ENCODE data around the gene GAB1.

- TF ChIP-seq CTCF (IDR thresholded peaks at IDR 0.05; ENCODE audit: low read depth, low read length, missing input control) = no peak
- no peak for TF ChIP-seq GABPA (IDR thresholded peaks at IDR 0.05 in 1 of 2, conservative IDR thresholded peaks at IDR 0.05 in 1 of 2)
- TF ChIP-seq RAD21 (IDR thresholded peaks at IDR 0.05) = no peak
- no peak for TF ChIP-seq FOXA2 (IDR thresholded peaks at IDR 0.05)
- TF ChIP-seq EGR1 (IDR thresholded peaks at IDR 0.05; ENCODE audit: low read depth in 2 of 2) = no peak
- no peak for TF ChIP-seq JUND (IDR thresholded peaks at IDR 0.05)
- no peak for TF ChIP-seq REST (IDR thresholded peaks at IDR 0.05)
- TF ChIP-seq HNF4A (conservative IDR thresholded peaks at IDR 0.05) = no peak
- no peak for TF ChIP-seq ZBTB33 (IDR thresholded peaks at IDR 0.05)
- TF ChIP-seq MAX (IDR thresholded peaks at IDR 0.05) = no peak
These were observed 67.9 kb downstream of the GAB1 start for GRCh38 chr4:143404555-143404954.

Measured in liver (tissue), 3 donors.